NCI-H524 treated with DMSO at 0.1 percent for 48 hours (cell line): Measurements from ENCODE around the gene BACH2.
"Not testable (repeated sequence)": the region's sequence is repeated elsewhere in the genome, so short reads cannot be mapped to it uniquely, and the experiment has no call there.

Experiments
- DNase-seq: peaks from one replicate; lab custom pipeline; 2025; lab: John Stamatoyannopoulos, UW

Gene BACH2

GRCh38 chr6:90296341-90297114, at the start of gene BACH2:
Gene BACH2, minus strand, starts transcription at chr6:90296843. Its CDS starts 287,999 bp downstream, at chr6:90008844.
- DNase-seq, result peak; percentile 21

- no peak for DNase-seq
Measured at GRCh38 chr6:90343576-90343975, 46.9 kb upstream of the BACH2 start.

DNA sequence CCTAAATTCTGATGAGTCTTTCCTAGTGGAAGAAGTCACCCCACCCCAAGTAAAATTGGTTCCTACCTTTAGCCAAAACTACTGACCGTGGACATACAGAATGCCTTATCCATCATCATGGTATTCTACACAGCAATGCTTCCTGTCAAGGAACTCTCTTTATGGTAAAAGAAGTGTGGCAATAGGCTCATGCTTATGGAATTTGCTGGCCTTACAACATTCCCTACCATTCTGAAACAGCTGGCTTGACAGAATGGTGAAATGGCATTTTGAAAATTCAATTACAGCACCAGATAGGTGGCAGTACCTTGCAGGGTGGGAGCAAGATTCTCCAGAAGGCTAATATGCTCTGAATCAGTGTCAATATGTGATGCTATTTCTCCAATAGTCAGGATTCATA, 41.8 kb upstream of the BACH2 start:
- no peak for DNase-seq

GRCh38 chr6:90336388-90336947, 39.8 kb upstream of the BACH2 start:
- DNase-seq, result no peak

- no peak for DNase-seq
Measured at GRCh38 chr6:90333928-90334327, 37.3 kb upstream of the BACH2 start.

DNA sequence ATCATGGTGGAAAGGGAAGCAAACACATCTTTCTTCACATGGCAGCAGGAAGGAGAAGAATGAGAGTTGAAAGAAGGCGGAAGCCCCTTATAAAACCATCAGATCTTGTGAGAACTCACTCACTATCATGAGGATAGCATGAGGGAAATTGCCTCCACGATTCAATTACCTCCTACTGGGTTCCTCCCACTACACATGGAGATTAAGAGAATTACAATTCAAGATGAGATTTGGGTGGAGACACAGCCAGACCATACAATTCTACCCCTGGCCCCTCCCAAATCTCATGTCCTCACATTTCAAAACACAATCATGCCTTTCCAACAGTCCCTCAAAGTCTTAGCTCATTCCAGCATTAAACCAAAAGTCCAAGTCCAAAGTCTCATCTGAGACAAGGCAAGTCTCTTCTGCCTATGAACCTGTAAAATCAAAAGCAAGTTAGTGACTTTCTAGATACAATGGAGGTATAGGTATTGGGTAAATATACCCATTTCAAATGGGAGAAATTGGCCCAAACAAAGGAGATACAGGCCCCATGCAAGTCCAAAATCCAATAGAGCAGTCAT, 36.4 kb upstream of the BACH2 start:
- not testable (repeated sequence) for DNase-seq

GRCh38 chr6:90329386-90330077, 32.9 kb upstream of the BACH2 start:
- DNase-seq, result no peak

- DNase-seq, result no peak
Measured at GRCh38 chr6:90328004-90328403, 31.4 kb upstream of the BACH2 start.

- DNase-seq, result no peak
Measured at GRCh38 chr6:90326404-90327057, 29.9 kb upstream of the BACH2 start.

- DNase-seq, result no peak
Measured at GRCh38 chr6:90323706-90324105, 27.1 kb upstream of the BACH2 start.

DNA sequence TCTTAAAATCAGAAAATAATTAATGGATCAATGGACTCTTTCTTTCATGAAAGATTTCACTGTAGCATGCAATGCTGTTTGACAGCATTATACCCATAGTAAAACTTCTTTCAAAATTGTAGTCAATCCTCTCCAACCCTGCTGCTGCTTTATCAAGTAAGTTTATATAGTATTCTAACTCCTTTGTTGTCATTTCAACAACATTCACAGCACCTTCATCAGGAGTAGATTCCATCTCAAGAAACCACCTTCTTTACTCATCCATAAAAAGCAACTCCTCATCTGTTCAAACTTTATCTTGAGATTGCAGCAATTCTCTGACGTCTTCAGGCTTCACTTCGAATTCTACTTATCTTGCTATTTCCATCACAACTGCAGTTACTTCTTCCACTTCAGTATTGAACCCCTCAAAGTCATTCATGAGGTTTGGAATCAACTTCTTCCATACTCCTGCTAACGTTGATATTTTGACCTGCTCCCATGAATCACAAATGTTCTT, 26.4 kb upstream of the BACH2 start:
- DNase-seq, result no peak

DNA sequence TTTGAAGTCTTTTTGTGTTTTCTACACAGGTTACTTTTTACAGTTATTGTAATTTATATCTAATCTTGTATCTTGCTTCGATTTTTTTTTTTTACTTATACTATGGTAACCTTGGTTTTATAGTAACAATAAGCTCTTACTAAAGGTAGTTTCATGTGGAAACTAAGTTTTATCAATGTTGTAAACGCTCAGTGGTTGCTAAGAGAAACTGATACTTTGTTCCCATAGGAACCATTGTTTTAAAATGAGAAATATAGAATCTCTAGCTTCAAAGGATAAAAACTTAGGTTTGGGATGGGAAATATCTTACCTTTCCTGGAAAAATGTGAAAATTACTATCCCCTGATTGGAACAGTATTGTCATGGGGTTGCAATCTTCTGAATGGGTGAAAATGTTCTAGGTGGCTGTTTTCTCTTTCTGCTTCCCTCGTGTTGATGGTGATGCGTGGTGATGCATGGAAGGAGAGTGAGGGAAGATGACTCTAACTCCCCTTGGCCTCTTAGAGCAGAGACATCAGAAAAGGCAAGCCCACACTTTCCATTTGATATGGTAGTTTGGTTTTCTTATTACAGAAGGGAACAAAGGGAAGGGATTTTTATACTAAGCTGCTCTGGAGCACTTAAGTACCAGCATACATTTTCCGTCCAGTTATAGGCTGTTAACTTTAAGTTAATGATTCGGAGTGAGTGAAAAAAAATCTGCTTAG, 23.5 kb upstream of the BACH2 start:
- DNase-seq, result no peak

DNA sequence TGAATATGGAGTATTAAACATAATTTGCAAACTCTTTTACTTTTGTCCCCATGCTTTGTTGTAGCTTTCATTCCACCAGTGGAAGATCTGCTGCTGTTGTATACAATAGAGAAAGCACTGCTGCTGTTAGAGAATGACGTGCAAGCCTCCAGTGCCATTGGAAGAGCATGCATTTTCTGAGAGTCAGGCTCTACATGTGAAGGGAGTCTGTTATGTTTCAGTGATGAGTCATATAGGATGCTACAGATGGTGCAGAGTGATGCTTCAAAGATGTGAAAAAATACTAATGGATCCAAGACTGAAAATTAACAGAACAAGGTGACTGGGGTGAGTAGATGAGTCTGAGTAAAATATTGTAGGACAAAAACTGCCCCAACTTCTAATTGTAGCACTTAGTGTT, 22.4 kb upstream of the BACH2 start:
- DNase-seq, result no peak

- DNase-seq, result no peak
Measured at GRCh38 chr6:90315986-90316385, 19.3 kb upstream of the BACH2 start.

- no peak for DNase-seq
Measured at GRCh38 chr6:90315354-90315950, 18.8 kb upstream of the BACH2 start.

DNA sequence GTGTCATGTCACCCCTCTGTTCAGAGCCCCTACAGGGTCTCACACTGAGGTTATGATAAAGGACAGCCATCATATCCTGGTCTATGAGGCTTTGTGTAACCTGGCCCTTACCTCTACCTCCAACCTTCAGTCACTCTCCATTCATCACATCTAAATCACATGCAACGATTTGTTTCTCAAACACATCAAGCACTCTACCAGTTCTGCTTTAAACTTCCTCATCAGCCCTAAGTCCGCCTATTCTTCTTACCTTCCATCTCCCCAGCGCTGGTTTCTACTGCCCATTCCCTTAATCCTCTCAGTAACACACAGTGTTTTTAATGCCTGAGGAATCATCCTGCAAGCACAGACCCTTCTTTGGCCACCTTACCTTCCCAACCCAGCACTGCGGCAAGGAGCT, 17.9 kb upstream of the BACH2 start:
- DNase-seq, result no peak

DNA sequence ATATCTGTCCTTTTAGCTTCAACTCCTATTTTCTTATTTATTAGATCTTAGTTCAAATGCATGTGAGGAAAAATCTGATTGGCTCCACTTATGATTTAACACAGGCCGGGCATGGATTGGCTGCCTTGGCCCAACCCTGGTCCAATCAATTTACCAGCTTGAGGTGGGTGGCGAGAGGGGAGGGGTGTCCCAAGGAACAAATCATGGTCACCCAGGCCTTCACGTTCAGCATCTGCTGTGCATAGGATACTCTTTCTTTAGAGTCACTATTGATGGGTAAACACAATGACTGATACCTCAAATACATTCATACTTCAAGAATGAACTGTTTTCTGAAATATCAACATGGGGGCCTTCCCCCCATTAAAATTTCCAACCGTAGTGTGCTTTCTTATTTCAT, 14.9 kb upstream of the BACH2 start:
- no peak for DNase-seq

- no peak for DNase-seq
Measured at GRCh38 chr6:90305800-90306448, 9.3 kb upstream of the BACH2 start.

- DNase-seq, result no peak
Measured at GRCh38 chr6:90304308-90304707, 7.7 kb upstream of the BACH2 start.

DNA sequence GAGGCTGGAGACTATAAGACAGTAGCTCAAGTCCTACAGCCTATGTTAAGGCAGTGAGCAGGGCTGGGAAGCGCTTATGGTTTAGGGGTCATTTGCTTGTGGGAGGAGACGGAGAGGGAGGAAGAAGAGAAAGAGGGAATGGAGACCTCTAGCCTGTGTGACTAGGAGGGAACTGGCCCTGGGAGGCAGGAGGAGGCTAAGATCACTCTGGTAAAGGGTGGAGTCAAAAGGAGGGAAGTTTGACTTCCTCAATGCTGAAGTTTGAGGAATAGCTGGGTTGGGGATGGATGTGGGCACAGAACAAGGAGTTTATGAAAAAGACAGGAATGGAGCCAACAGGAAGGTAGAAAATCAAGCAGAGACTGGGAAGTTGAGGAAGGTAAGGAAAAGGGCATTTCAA, 6.4 kb upstream of the BACH2 start:
- DNase-seq, result no peak

- no peak for DNase-seq
Measured at GRCh38 chr6:90302320-90302719, 5.7 kb upstream of the BACH2 start.
